GM12891 (cell line): ENCODE data around the gene GABRR3.

ENCODE experiments used
- POLR2A ChIP-seq: IDR thresholded peaks from 2 replicates; pipeline ENCODE4 v1.6.1; 2011; ENCODE audit warnings: low read depth, low read length, control low read depth
- SPI1 ChIP-seq: IDR thresholded peaks from 2 replicates; pipeline ENCODE4 v1.6.1; 2011; ENCODE audit warnings: low read depth, low read length, control low read depth

DNA sequence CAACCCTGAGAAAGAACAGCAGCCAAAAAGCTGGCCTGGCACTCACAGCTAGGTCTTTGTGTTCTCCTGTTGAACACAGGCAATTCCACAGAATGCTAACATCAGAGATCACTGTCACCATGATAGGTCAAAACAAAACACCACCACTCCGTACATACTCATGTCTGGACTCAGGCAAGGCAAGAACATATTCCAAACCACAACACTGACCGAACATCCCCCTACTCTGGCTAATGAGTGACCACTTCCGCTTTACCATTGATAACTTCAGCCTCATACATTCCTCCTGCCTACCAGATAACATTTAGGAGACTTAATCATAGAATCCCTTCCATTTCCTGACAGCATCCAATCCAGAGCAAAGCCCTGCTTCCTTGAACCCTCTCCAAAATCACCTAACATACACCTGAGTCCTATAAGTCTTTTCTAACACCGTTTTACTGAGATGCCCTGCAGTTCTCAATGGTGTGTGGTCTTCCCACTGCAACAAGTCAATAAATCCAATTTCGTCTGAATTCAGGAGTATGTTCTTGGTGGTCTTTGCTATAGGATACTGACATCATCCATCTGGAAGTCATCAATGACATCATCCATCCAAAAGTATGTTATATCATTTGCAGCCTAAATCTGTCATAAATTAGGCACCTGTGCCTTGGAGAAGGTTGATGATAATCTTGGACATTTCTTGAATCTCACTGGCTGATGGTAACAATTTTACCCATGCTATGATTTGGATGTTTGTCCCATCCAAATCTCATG lies 86.6 kb downstream of the GABRR3 start:
- TF ChIP-seq POLR2A (no peak), SPI1 (no peak)
